ENCODE measurements around the gene ZFP62.

ZFP62 gene

GRCh38 chr5:180866985-180867384, 5.9 kb upstream of the ZFP62 start:
- no peak for FAIRE-seq

GRCh38 chr5:180865981-180866695, 5.1 kb upstream of the ZFP62 start:
- FAIRE-seq: no peak

GRCh38 chr5:180862645-180863044, 1.6 kb upstream of the ZFP62 start:
- no peak for FAIRE-seq

GRCh38 chr5:180860273-180860886, 696 bp downstream of the ZFP62 start:
- no peak for FAIRE-seq

DNA sequence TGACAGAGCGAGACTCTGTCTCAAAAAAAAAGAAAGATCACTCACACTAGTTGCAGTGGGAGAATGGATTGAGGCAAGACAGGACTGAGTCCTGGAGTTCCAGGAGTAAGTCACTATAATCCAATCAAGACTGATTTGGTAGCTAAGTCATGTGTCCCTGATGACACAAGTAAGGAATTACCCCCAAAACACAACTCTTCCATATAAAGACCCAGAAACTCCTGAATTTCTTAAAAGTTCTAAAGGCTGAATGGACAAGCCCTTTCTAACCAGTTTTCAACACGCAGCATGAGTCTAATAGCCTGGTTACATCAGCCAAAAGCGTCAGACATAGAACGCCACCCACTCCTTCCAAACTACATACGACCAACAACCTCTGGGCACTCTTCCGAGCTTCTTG, 2.5 kb downstream of the ZFP62 start:
- FAIRE-seq: no peak

DNA sequence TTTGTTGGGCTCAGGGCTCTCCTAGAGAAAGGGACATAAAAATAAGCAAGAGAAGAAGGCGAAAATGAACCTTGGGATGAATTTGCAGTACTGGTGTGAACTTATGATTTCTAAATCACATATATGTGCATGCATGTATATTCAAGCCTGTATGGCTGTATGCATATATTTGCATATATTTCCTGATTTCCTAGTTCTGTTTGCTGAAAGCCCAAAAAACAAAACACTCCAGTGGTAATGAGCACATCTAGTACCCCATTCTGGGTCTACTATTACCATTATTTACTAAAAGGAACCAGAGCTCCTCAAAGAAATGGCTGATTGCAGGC, 7.3 kb downstream of the ZFP62 start:
- no peak for FAIRE-seq

- no peak for FAIRE-seq
Measured at GRCh38 chr5:180853121-180853847, 7.8 kb downstream of the ZFP62 start.

- FAIRE-seq: no peak
Measured at GRCh38 chr5:180852495-180852894, 8.6 kb downstream of the ZFP62 start.

GRCh38 chr5:180850434-180851078, 10.5 kb downstream of the ZFP62 start:
- no peak for FAIRE-seq

GRCh38 chr5:180849827-180850226, 11.2 kb downstream of the ZFP62 start:
- FAIRE-seq: no peak

- no peak for FAIRE-seq
Measured at GRCh38 chr5:180848878-180849277, 12.2 kb downstream of the ZFP62 start.

DNA sequence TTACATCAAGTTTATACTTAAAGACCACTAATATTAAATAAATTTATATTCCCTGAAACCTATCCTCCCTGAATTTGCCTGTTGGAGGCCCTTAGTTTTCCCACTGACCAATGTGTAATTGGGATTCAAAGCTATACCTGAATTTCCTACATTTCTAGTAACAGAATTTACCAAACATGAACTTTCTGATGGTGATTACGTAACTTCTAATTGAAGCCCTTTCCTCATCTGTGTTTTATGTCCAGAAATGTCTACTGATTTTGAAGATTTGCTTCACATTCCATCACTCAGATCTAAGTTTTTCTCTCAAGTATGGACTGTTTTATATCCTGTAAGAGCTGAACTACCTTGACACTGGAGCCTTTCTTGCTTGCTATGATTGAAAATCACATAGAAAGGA, 12.8 kb downstream of the ZFP62 start:
- no peak for FAIRE-seq

DNA sequence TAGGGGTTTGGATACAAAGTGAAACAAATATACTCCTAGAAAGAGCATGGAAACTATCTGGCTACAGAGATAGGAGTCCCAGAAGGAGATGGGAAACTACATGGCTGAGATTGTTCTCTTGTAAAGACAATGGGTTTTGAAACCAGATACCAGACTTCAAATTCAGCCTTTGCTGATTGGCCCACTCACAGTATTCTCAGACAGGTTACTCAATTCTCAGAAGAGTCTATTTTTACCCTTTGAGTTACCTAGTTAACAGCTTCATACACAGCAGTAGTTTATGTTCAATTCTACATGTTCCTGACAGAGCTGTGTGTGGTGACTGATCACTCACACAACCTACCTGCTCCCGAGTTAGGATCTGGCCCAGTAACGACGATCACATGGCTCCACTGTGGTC, 14.1 kb downstream of the ZFP62 start:
- FAIRE-seq: no peak

DNA sequence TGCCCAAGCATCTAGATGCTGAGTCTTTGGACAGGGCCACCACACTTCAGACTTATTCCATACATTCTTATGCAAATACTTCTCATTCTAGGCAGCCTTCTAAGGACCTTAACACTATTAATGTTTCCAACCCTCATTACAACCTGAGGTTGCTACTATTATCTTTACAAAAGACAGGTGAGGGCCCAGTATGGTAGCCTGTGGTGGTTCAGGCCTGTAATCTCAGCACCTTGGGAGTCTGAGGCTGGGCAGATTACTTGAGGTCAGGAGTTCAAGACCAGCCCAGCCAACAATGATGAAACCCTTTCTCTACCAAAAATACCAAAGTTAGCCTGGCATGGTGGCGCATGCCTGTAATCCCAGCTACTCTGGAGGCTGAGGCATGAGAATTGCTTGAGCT, 16.2 kb downstream of the ZFP62 start:
- FAIRE-seq: no peak

DNA sequence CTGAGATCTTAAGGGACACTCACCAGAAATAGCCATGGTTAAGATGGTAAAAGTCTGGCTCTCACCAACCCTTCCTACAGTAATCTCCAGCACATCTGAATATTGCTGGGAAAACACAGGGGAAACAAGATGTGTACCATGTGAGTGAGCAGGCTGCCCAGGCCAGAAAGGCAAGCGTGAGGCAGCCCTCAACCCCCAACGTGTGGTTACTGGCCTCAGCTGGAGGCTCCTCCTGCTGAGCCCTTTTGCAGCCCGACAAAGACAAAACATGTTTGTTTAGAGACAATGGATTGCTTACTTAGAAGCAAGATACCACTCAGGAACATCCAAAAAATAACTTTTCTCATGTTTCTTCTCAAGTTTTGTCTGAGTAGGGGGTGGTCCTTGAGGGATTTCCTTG, 16.6 kb downstream of the ZFP62 start:
- FAIRE-seq: no peak

- FAIRE-seq: no peak
Measured at GRCh38 chr5:180839935-180840334, 21.1 kb downstream of the ZFP62 start.

- no peak for FAIRE-seq
Measured at GRCh38 chr5:180839227-180839626, 21.8 kb downstream of the ZFP62 start.

DNA sequence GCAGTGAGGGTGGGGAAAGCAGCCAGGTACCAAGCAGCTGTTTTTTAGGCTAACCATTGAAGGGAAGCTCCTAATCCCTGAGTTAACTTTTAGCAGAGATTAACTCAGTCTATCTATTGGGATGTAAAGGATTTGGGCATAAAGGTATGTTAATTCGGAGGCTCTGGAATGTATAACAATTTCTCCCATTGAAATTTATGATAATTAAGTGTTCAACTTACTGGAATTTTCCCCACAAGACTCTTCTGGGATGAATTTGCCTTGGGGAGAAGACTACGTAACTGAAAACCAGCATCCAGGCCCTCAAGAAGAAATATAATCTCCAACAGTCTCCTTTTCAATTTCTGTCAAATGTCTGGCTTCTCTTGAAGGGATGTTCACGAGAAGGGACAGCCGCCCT, 23.6 kb downstream of the ZFP62 start:
- FAIRE-seq: no peak

GRCh38 chr5:180832638-180833068, 28.4 kb downstream of the ZFP62 start:
- FAIRE-seq: no peak

DNA sequence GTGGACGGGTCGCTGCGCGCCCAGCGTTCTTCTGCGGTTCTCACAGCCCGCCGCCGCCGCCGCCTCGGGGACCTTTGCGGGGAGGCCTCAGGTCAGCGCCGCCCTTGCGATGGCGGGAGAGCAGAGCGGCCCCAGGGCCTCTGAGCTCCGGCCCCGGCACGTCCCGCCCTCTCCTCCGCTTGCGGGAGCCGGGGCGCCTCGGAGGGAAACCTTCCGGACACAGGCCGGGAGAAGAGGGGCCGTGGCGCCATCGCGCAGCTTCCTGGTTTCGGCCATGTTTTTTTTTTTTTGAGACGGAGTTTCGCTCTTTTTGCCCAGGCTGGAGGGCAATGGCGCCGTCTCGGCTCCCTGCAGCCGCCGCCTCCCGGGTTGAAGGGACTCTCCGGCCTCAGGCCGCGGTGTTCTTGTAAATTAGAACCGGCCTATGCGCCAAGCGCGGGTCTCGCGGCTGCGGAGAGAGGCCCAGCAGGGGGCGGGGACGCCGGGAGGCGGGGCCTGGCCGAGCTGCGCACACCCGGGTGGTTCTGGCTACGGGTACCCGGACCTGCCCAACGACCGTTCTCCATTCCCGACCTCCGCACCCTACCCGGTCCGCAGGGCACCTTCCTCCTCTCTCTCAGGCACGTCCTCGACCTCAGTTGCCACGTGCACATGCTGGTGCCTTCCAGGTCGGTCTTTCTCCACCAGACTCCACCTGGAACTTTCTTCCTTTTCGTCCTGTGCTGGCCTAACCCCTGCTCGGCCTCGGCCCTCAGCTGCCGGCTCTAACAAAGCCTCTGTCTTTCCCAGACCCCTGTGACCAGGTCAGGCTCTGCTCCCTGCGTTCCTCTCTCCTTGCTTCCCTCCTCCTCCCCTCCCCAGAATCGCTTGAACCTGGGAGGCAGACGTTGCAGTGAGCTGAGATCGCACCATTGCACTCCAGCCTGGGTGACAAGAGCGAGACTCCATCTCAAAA, 29.7 kb downstream of the ZFP62 start:
- FAIRE-seq: no peak

- FAIRE-seq: no peak
Measured at GRCh38 chr5:180830253-180831138, 30.6 kb downstream of the ZFP62 start.

- FAIRE-seq: no peak
Measured at GRCh38 chr5:180829726-180830125, 31.4 kb downstream of the ZFP62 start.
